PC-9 (cell line): ENCODE results near the gene VPS29. TPM values are rescaled to one million over a fixed set of nuclear protein-coding genes. Genes with fewer than 3 reads are reported as not detected.

Source experiments
- Bru-seq: library from RNA; stranded (reverse); fragments of 400-500 nt; gene quantifications from one replicate; lab custom pipeline; 2021; lab: Mats Ljungman, UMichigan
- BruChase-seq, 2 experiments: library from RNA; stranded (reverse); fragments of 400-500 nt; gene quantifications; one replicate each; lab custom pipeline; 2021; lab: Mats Ljungman, UMichigan
- BruUV-seq: library from RNA; stranded (reverse); fragments of 400-500 nt; replicated peaks from 2 replicates; lab custom pipeline; 2021; lab: Mats Ljungman, UMichigan
- CTCF ChIA-PET: fragments of 300-600 bp; sonication (Branson Sonifier 250); formaldehyde crosslinking; loops from one replicate; lab custom pipeline; 2022; ENCODE audit warnings: antibody characterized with exemption; lab: Charles Lee
- POLR2A ChIA-PET: fragments of 300-600 bp; sonication (Branson Sonifier 250); formaldehyde crosslinking; loops from one replicate; lab custom pipeline; 2022; ENCODE audit warnings: antibody characterized with exemption; ENCODE audit not compliant: unreplicated experiment; lab: Charles Lee
- DNase-seq, 2 experiments: peaks; one replicate each; pipeline versions ENCODE4 v3.0.0 to v3.0.0-alpha.2; 2015 to 2022; ENCODE audit warnings: mixed read lengths in 1 of 2
- H2AFZ ChIP-seq: fragments of 200-600 bp; sonication (generic); 2 replicates; pipeline ENCODE4 v1.8.1; 2017; ENCODE audit warnings: antibody characterized with exemption
- H3F3A ChIP-seq: fragments of 200-600 bp; sonication (generic); 2 replicates; pipeline ENCODE4 v1.8.1; 2017; ENCODE audit warnings: antibody characterized with exemption, mild to moderate bottlenecking, low read depth; ENCODE audit not compliant: insufficient read depth
- H3K27ac ChIP-seq: fragments of 200-600 bp; sonication (generic); 2 replicates; pipeline ENCODE4 v1.6.1; 2016; ENCODE audit warnings: mixed run types
- H3K27me3 ChIP-seq: fragments of 200-600 bp; sonication (generic); 2 replicates; pipeline ENCODE4 v1.6.1; 2016; ENCODE audit warnings: low read depth, mixed run types; ENCODE audit not compliant: insufficient read depth
- H3K36me3 ChIP-seq: fragments of 200-600 bp; sonication (generic); 2 replicates; pipeline ENCODE4 v1.6.1; 2016; ENCODE audit warnings: low read depth, mixed run types
- H3K4me1 ChIP-seq: fragments of 200-600 bp; sonication (generic); replicated peaks from 2 replicates; pipeline ENCODE4 v1.6.1; 2016; ENCODE audit warnings: mixed run types; ENCODE audit not compliant: insufficient read depth
- H3K4me2 ChIP-seq: fragments of 200-600 bp; sonication (generic); 2 replicates; pipeline ENCODE4 v1.6.1; 2017; ENCODE audit warnings: mixed run types
- H3K4me3 ChIP-seq: fragments of 200-600 bp; sonication (generic); 2 replicates; pipeline ENCODE4 v1.6.1; 2016; ENCODE audit warnings: mixed run types
- H3K79me2 ChIP-seq: fragments of 200-600 bp; sonication (generic); 2 replicates; pipeline ENCODE4 v1.6.1; 2017; ENCODE audit warnings: low read depth, mixed run types
- H3K9me2 ChIP-seq: fragments of 200-600 bp; sonication (generic); 2 replicates; pipeline ENCODE4 v1.8.1; 2017; ENCODE audit warnings: mild to moderate bottlenecking; ENCODE audit not compliant: insufficient read depth
- H3K9me3 ChIP-seq: fragments of 200-600 bp; sonication (generic); 2 replicates; pipeline ENCODE4 v1.8.1; 2016; ENCODE audit warnings: low read depth; ENCODE audit not compliant: insufficient read depth
- H4K20me1 ChIP-seq: fragments of 200-600 bp; sonication (generic); 2 replicates; pipeline ENCODE4 v1.8.1; 2017; ENCODE audit not compliant: insufficient read depth
- EZH2 ChIP-seq: fragments of 200-600 bp; sonication (generic); IDR thresholded peaks from 2 replicates; pipeline ENCODE4 v1.8.0; 2017; ENCODE audit warnings: antibody characterized with exemption, low read depth
- intact Hi-C: fragments of 100-400 bp; cut with micrococcal nuclease; formaldehyde crosslinking; loops from one replicate; pipeline ENCODE4 v1.10.0; 2022; ENCODE audit not compliant: unreplicated experiment
- long read RNA-seq: library from polyadenylated mRNA; stranded (forward); transcript quantifications from one replicate; pipeline ENCODE4 v2.0.0, GENCODE V29; 2022
- total RNA-seq: library from RNA; stranded (reverse); gene quantifications from 2 replicates; pipeline ENCODE4 v1.2.3, GENCODE V29; 2021
- TF ChIP-seq, protein P1 (sequence below): fragments of 200-600 bp; sonication (generic); conservative IDR thresholded peaks from 2 replicates; pipeline ENCODE4 v1.6.1; 2017; ENCODE audit warnings: mixed run types, antibody characterized with exemption, mild to moderate bottlenecking, moderate library complexity

VPS29 gene
- total RNA-seq (78.3 and 114 TPM in 2 replicates), Bru-seq, nascent RNA (percentile 89 among the genes with signal in this experiment), BruChase-seq, experiment 1, labeled RNA remaining after a 2-hour chase (percentile 95 among the genes with signal in this experiment), BruChase-seq, experiment 2, labeled RNA remaining after a 6-hour chase (percentile 89 among the genes with signal in this experiment)
- long read RNA-seq, transcript VPS29-206 (4 exons, 1,523 nt): major isoform, 243 of 383 reads
- long read RNA-seq, transcript VPS29-207 (5 exons, 818 nt): minor isoform, 6 of 383 reads
- long read RNA-seq, partial matches to known transcripts: 26 of 383 reads
- long read RNA-seq, other reads (novel, unspliced or antisense): 104 of 383 reads

DNA sequence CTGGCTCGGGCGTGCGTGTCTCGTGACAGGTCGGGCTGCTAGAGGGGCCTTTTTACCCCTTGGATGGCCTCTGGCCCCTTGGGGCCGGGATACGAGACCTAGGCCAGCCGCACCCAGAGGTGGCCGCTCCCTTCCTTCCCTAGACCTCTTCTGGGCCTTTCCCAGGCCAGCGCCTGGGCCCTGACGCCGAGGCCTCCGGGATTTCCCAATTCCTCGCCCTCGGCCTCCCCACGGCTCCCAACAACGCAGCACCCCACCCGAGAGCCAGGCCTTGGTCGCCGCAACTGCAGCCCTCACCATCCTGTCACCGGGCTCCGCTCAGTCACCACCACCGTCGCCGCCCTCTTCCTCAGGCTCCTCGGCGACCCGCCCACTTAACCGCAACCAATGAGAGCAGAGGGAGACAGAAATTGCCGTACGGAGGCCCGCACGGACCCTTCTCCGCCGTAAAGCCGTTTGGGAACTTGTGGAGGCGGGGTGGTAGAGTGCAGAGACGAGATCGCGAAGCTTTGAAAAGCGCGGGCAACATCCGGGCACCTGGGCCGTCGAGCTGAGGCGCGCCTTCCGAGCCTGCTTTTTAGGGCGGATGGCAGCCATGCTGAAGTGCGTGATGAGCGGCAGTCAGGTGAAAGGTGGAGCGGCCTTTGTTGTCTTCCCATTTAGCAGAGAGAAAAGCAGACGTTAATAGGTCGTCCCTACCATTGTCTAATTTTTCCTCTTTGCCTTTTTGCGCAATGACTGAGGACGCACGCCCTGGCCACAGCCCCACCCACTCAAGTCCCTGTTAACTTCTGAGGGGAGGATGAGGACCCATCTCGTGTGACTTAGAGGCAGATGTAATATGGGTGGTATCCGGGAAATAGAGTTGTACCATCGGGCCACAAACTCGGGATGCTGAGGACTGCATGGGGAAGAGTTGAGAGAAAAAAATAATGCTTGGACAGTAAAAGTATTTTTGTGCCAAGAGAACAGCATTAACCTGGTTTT lies at the start of gene VPS29, which contains the start of gene RAD9B:
Gene VPS29, minus strand, starts transcription at position 360 of the 987 bp plus-strand sequence. Its CDS starts 60 bp downstream, at position 300.
Gene RAD9B, plus strand, starts transcription at position 580 of the 987 bp plus-strand sequence. Its CDS starts 7 bp downstream, at position 587.
- Histone ChIP-seq H3K27me3 (no peaks in the 10 kb centered on the region), H3F3A (peaks cover 28% of the 10 kb centered on the region), H3K4me2 (peak within 1 kb of the TSS; percentile 92), H3K4me1 (peaks cover 22% of the 10 kb centered on the region), H3K36me3 (peaks cover 19% of the 10 kb centered on the region; the same call in 1 of the 2 replicates), H3K9me2 (no peaks in the 10 kb centered on the region), H2AFZ (peak within 1 kb of the TSS; percentile 88), H3K79me2 (peaks cover 46% of the 10 kb centered on the region), H4K20me1 (0 out of 2 replicates have a peak, but pooled peaks cover 3% of the 10 kb centered on the region), H3K9me3 (no peaks in the 10 kb centered on the region), H3K27ac (peak within 1 kb of the TSS; percentile 85), H3K4me3 (peak within 1 kb of the TSS; percentile 79)
- intact Hi-C loops: loop anchor here (2.0 to 5.0 kb wide), 2 partner anchors 33 to 45 kb away; partner anchors contain the start of genes FAM216A and GPN3
- CTCF ChIA-PET: no interaction called here
- peak; percentile 95 to 96 for DNase-seq
- BruUV-seq: TSS peak; percentile 78
- TF ChIP-seq EZH2: no peak
- TF ChIP-seq, protein P1, sequence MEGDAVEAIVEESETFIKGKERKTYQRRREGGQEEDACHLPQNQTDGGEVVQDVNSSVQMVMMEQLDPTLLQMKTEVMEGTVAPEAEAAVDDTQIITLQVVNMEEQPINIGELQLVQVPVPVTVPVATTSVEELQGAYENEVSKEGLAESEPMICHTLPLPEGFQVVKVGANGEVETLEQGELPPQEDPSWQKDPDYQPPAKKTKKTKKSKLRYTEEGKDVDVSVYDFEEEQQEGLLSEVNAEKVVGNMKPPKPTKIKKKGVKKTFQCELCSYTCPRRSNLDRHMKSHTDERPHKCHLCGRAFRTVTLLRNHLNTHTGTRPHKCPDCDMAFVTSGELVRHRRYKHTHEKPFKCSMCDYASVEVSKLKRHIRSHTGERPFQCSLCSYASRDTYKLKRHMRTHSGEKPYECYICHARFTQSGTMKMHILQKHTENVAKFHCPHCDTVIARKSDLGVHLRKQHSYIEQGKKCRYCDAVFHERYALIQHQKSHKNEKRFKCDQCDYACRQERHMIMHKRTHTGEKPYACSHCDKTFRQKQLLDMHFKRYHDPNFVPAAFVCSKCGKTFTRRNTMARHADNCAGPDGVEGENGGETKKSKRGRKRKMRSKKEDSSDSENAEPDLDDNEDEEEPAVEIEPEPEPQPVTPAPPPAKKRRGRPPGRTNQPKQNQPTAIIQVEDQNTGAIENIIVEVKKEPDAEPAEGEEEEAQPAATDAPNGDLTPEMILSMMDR: no peak
- POLR2A ChIA-PET: interaction anchor here (0.5 to 0.7 kb wide), 2 partner anchors 206 to 239 kb away, joined by 4 to 11 read pairs; no protein-coding TSS in a partner anchor

DNA sequence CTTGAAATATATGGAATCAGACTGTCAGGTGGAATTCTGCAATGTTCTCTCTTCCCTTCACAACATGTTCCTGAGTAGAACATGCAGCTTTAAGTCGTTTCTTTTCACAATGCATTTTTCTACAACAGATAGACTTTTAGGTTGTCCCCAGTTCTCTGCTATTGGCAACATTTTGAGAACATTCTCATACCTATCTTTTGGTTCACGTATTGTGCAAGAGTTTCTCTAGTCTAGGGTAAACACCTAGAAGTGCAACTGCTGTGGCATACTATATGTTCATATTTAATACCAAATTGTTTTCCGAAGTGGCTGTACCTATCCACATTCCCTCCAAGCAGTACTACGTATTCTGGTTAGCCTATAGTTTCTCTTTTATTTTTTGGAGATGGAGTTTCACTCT lies 49.1 kb upstream of the VPS29 start:
- Histone ChIP-seq H3K4me3 (no peak overlapping the region), H3K36me3 (peaks cover 6% of the 10 kb centered on the region; the same call in 1 of the 2 replicates), H3K9me2 (no peaks in the 10 kb centered on the region), H3K9me3 (no peaks in the 10 kb centered on the region), H3K79me2 (peaks cover 44% of the 10 kb centered on the region), H3K4me1 (peaks cover 18% of the 10 kb centered on the region), H3F3A (peaks cover 26% of the 10 kb centered on the region; the same call in 1 of the 2 replicates), H2AFZ (no peak overlapping the region), H3K27me3 (no peaks in the 10 kb centered on the region), H4K20me1 (peaks cover 23% of the 10 kb centered on the region), H3K4me2 (no peak overlapping the region), H3K27ac (no peak overlapping the region)
- DNase-seq: no peak
- no TSS peak for BruUV-seq
- intact Hi-C loops: no loop called here
- POLR2A ChIA-PET: no interaction called here
- no peak for TF ChIP-seq EZH2
- TF ChIP-seq, protein P1: no peak
- CTCF ChIA-PET: no interaction called here
